Neuronal stem cell (in vitro differentiated cells): ENCODE results near the gene USP6.

Experiments used
- DNase-seq: peaks from one replicate; pipeline ENCODE4 v3.0.0-alpha.2; 2013; ENCODE audit warnings: low spot score
- H2AFZ ChIP-seq: one replicate; pipeline ENCODE4 v1.6.1; 2013; ENCODE audit warnings: mild to moderate bottlenecking, low read length, inconsistent platforms
- H2AK5ac ChIP-seq: 2 replicates; pipeline ENCODE4 v1.6.1; 2013; ENCODE audit warnings: low read depth, mild to moderate bottlenecking, inconsistent platforms, low read length, moderate library complexity, mixed read lengths
- H2BK120ac ChIP-seq: 2 replicates; pipeline ENCODE4 v1.6.1; 2013; ENCODE audit warnings: low read depth, mild to moderate bottlenecking, inconsistent platforms, low read length, moderate library complexity, mixed read lengths
- H2BK12ac ChIP-seq: one replicate; pipeline ENCODE4 v1.6.1; 2013; ENCODE audit warnings: low read length, inconsistent platforms
- H2BK15ac ChIP-seq: 2 replicates; pipeline ENCODE4 v1.6.1; 2013; ENCODE audit warnings: mild to moderate bottlenecking, low read length, inconsistent platforms, mixed read lengths
- H2BK5ac ChIP-seq: one replicate; pipeline ENCODE4 v1.6.1; 2013; ENCODE audit warnings: inconsistent platforms, mild to moderate bottlenecking, low read length, moderate library complexity
- H3K14ac ChIP-seq: one replicate; pipeline ENCODE4 v1.6.1; 2013; ENCODE audit warnings: low read length, inconsistent platforms
- H3K18ac ChIP-seq: 2 replicates; pipeline ENCODE4 v1.6.1; 2013; ENCODE audit warnings: low read length, inconsistent platforms
- H3K23ac ChIP-seq: 2 replicates; pipeline ENCODE4 v1.6.1; 2013; ENCODE audit warnings: low read depth, mild to moderate bottlenecking, mixed read lengths, low read length, inconsistent platforms; ENCODE audit not compliant: poor library complexity
- H3K27ac ChIP-seq: replicated peaks from 3 replicates; pipeline ENCODE4 v1.5.1; 2013; ENCODE audit warnings: low read length, inconsistent platforms
- H3K27me3 ChIP-seq, 3 experiments: 2 replicates each; pipeline ENCODE4 v1.6.1; 2013; ENCODE audit warnings: low read length in 3 of 3, mild to moderate bottlenecking in 2 of 3, inconsistent platforms in 1 of 3, low read depth in 1 of 3, mixed read lengths in 1 of 3, moderate library complexity in 1 of 3; ENCODE audit not compliant: control insufficient read depth in 3 of 3, insufficient read depth in 3 of 3
- H3K36me3 ChIP-seq, 2 donors: replicated peaks in 1 of 2; 2 replicates each; pipeline ENCODE4 v1.6.1; 2013; ENCODE audit warnings: low read length in 2 of 2; ENCODE audit not compliant: control insufficient read depth in 2 of 2, insufficient read depth in 2 of 2
- H3K4ac ChIP-seq: 2 replicates; pipeline ENCODE4 v1.6.1; 2013; ENCODE audit warnings: inconsistent platforms, mild to moderate bottlenecking, low read length, moderate library complexity
- H3K4me1 ChIP-seq, 2 donors: 1 replicate in 1 of 2; 2 replicates in 1 of 2; pipeline ENCODE4 v1.6.1; 2013; ENCODE audit warnings: low read length in 2 of 2, low read depth in 1 of 2; ENCODE audit not compliant: control insufficient read depth in 2 of 2, insufficient read depth in 1 of 2
- H3K4me2 ChIP-seq: one replicate; pipeline ENCODE4 v1.6.1; 2013; ENCODE audit warnings: mild to moderate bottlenecking, low read length, inconsistent platforms; ENCODE audit not compliant: insufficient read depth, poor library complexity, severe bottlenecking
- H3K4me3 ChIP-seq, 2 donors: 2 replicates each; pipeline ENCODE4 v1.5.1; 2013; ENCODE audit warnings: low read length in 2 of 2, mild to moderate bottlenecking in 2 of 2, inconsistent platforms in 1 of 2, moderate library complexity in 1 of 2
- H3K79me1 ChIP-seq: one replicate; pipeline ENCODE4 v1.6.1; 2013; ENCODE audit warnings: low read depth, mild to moderate bottlenecking, inconsistent platforms, low read length, moderate library complexity
- H3K9ac ChIP-seq: one replicate; pipeline ENCODE4 v1.6.1; 2013; ENCODE audit warnings: mild to moderate bottlenecking, low read depth, low read length, inconsistent platforms; ENCODE audit not compliant: poor library complexity
- H3K9me3 ChIP-seq, 2 donors: replicated peaks in 1 of 2; 2 replicates each; pipeline versions ENCODE3 to v1.6.1; 2013; ENCODE audit warnings: low read length in 2 of 2, mild to moderate bottlenecking in 2 of 2, inconsistent platforms in 1 of 2, low read depth in 1 of 2, mixed read lengths in 1 of 2, moderate library complexity in 1 of 2; ENCODE audit not compliant: control insufficient read depth in 2 of 2, insufficient read depth in 1 of 2
- H4K8ac ChIP-seq: one replicate; pipeline ENCODE4 v1.6.1; 2013; ENCODE audit warnings: low read depth, mild to moderate bottlenecking, inconsistent platforms, low read length, moderate library complexity
- H4K91ac ChIP-seq: one replicate; pipeline ENCODE4 v1.6.1; 2013; ENCODE audit warnings: low read length, low read depth, mild to moderate bottlenecking, inconsistent platforms; ENCODE audit not compliant: poor library complexity
- WGBS, 2 donors: extraction: QIAGEN DNeasy Blood & Tissue Kit; methylation state at CpG; one replicate each; pipeline ENCODE4 v1.1.7; 2013; ENCODE audit warnings: missing lambda C conversion rate in 2 of 2, mixed read lengths in 1 of 2; ENCODE audit not compliant: insufficient read length in 2 of 2, insufficient replicate concordance in 1 of 2; ENCODE audit errors: extremely low coverage in 2 of 2; 5-methylcytosine and 5-hydroxymethylcytosine counted together

USP6 gene

GRCh38 chr17:5100832-5101231 lies 15.0 kb upstream of the USP6 start:
- no peak overlapping the region for H3K4me2 ChIP-seq
- no CpG with 5 or more reads among the region's 6 CpGs for WGBS, 2 donors
- DNase-seq: no peak
- no peaks in the 10 kb centered on the region for H3K79me1 ChIP-seq
- H3K4me3 ChIP-seq: peak overlapping the region in 1 of 2 donors; percentile 22
- H3K23ac ChIP-seq: no peak overlapping the region
- peaks cover 27 to 57% of the 10 kb centered on the region in 2 donors for H3K9me3 ChIP-seq
- no peak overlapping the region for H2BK120ac ChIP-seq
- H2BK15ac ChIP-seq: no peak overlapping the region
- no peak overlapping the region for H2BK5ac ChIP-seq
- H4K8ac ChIP-seq: no peak overlapping the region
- H2BK12ac ChIP-seq: no peak overlapping the region
- H2AFZ ChIP-seq: no peak overlapping the region
- no peak overlapping the region for H4K91ac ChIP-seq
- H3K18ac ChIP-seq: no peak overlapping the region
- H3K4ac ChIP-seq: no peak overlapping the region
- H3K4me1 ChIP-seq: no peaks in the 10 kb centered on the region
- H3K9ac ChIP-seq: peak overlapping the region; percentile 24
- peaks cover 0 to 20% (median 4%) of the 10 kb centered on the region in 3 experiments for H3K27me3 ChIP-seq
- peaks cover 10% of the 10 kb centered on the region in 2 donors for H3K36me3 ChIP-seq
- no peak overlapping the region for H2AK5ac ChIP-seq
- H3K14ac ChIP-seq: no peak overlapping the region
- H3K27ac ChIP-seq: no peak overlapping the region

- no peak overlapping the region for H3K14ac ChIP-seq
- no peak overlapping the region for H2BK12ac ChIP-seq
- DNase-seq: peak; percentile 4
- peaks cover 7% of the 10 kb centered on the region for H3K79me1 ChIP-seq
- H3K4me1 ChIP-seq: peaks cover 0 to 3% of the 10 kb centered on the region in 2 donors
- H2BK15ac ChIP-seq: no peak overlapping the region
- H3K4ac ChIP-seq: no peak overlapping the region
- H2BK5ac ChIP-seq: no peak overlapping the region
- H3K23ac ChIP-seq: no peak overlapping the region
- peak overlapping the region; percentile 100 for H2AFZ ChIP-seq
- no peak overlapping the region for H4K91ac ChIP-seq
- peaks cover 24 to 59% of the 10 kb centered on the region in 2 donors for H3K36me3 ChIP-seq
- WGBS, 2 donors: no CpG with 5 or more reads among the region's 8 CpGs
- no peak overlapping the region for H4K8ac ChIP-seq
- peak overlapping the region; percentile 95 to 99 for H3K4me3 ChIP-seq
- no peak overlapping the region for H3K18ac ChIP-seq
- H2BK120ac ChIP-seq: no peak overlapping the region
- no peaks in the 10 kb centered on the region for H3K27me3 ChIP-seq
- H2AK5ac ChIP-seq: no peak overlapping the region
- peak overlapping the region; percentile 90 for H3K4me2 ChIP-seq
- peaks cover 21 to 49% of the 10 kb centered on the region in 2 donors for H3K9me3 ChIP-seq
- H3K9ac ChIP-seq: no peak overlapping the region
- H3K27ac ChIP-seq: no peak overlapping the region
Measured at GRCh38 chr17:5110816-5111215, 5.0 kb upstream of the USP6 start.

GRCh38 chr17:5111402-5112204 lies 4.2 kb upstream of the USP6 start, which contains the start of gene ZNF232:
TSS of gene ZNF232 (minus strand) at chr17:5111878. CDS start at chr17:5111822, 56 bp downstream.
- Histone ChIP-seq H3K4me2 (peak within 1 kb of the TSS; percentile 90), H4K91ac (peak within 1 kb of the TSS; percentile 65), H3K27me3 (no peaks in the 10 kb centered on the region), H3K27ac (peak within 1 kb of the TSS; percentile 36), H4K8ac (no peak within 1 kb of the TSS), H3K36me3 (peaks cover 19 to 52% of the 10 kb centered on the region in 2 donors), H2BK15ac (no peak within 1 kb of the TSS), H3K4ac (no peak within 1 kb of the TSS), H3K9ac (peak within 1 kb of the TSS; percentile 98), H2BK5ac (peak within 1 kb of the TSS; percentile 79), H3K4me1 (peaks cover 0 to 3% of the 10 kb centered on the region in 2 donors), H3K18ac (peak within 1 kb of the TSS; percentile 99), H2AFZ (peak within 1 kb of the TSS; percentile 100), H3K4me3 (peak within 1 kb of the TSS; percentile 95 to 99), H3K79me1 (peaks cover 7% of the 10 kb centered on the region), H2BK12ac (no peak within 1 kb of the TSS), H3K23ac (peak within 1 kb of the TSS; percentile 92), H2BK120ac (no peak within 1 kb of the TSS), H3K14ac (peak within 1 kb of the TSS; percentile 11), H2AK5ac (peak within 1 kb of the TSS; percentile 60), H3K9me3 (peaks cover 16 to 42% of the 10 kb centered on the region in 2 donors)
- WGBS, 2 donors: no CpG with 5 or more reads among the region's 69 CpGs
- peak; percentile 91 for DNase-seq

GRCh38 chr17:5118219-5118618 lies 2.4 kb downstream of the USP6 start:
- H3K14ac ChIP-seq: no peak overlapping the region
- H3K4ac ChIP-seq: no peak overlapping the region
- no CpG with 5 or more reads among the region's 6 CpGs for WGBS, 2 donors
- H3K9me3 ChIP-seq: peaks cover 7 to 8% of the 10 kb centered on the region in 2 donors
- no peak for DNase-seq
- H2BK5ac ChIP-seq: no peak overlapping the region
- no peak overlapping the region for H2AFZ ChIP-seq
- no peak overlapping the region for H3K23ac ChIP-seq
- peaks cover 0 to 9% of the 10 kb centered on the region in 2 donors for H3K36me3 ChIP-seq
- H2BK120ac ChIP-seq: no peak overlapping the region
- no peak overlapping the region for H4K8ac ChIP-seq
- H4K91ac ChIP-seq: no peak overlapping the region
- no peak overlapping the region for H3K4me2 ChIP-seq
- no peak overlapping the region for H2BK15ac ChIP-seq
- H3K4me1 ChIP-seq: peaks cover 0 to 2% of the 10 kb centered on the region in 2 donors
- H3K79me1 ChIP-seq: peaks cover under 1% of the 10 kb centered on the region
- peaks cover 0 to 22% (median 3%) of the 10 kb centered on the region in 3 experiments for H3K27me3 ChIP-seq
- H2AK5ac ChIP-seq: no peak overlapping the region
- no peak overlapping the region for H3K4me3 ChIP-seq
- no peak overlapping the region for H3K9ac ChIP-seq
- no peak overlapping the region for H3K27ac ChIP-seq
- H2BK12ac ChIP-seq: no peak overlapping the region
- H3K18ac ChIP-seq: no peak overlapping the region
